HL-60 (cell line): ENCODE results near the gene CR2.

Source experiments
- DNase-seq, 2 experiments: peaks; one replicate each; pipeline ENCODE4 v3.0.0-alpha.2; 2010 to 2020; ENCODE audit warnings: low read depth in 1 of 2, low spot score in 1 of 2
- H3K27ac ChIP-seq: fragments of 250-450 bp; sonication (Bioruptor Pico); replicated peaks from 2 replicates; pipeline ENCODE4 v1.5.1; 2020; ENCODE audit warnings: mild to moderate bottlenecking, moderate library complexity
- H3K27me3 ChIP-seq: fragments of 250-450 bp; sonication (Bioruptor Pico); 2 replicates; pipeline ENCODE4 v1.5.1; 2021; ENCODE audit warnings: mild to moderate bottlenecking, moderate library complexity; ENCODE audit not compliant: insufficient read depth, poor library complexity, severe bottlenecking
- H3K4me3 ChIP-seq: replicated peaks from 2 replicates; pipeline ENCODE4 v1.5.1; 2011; ENCODE audit warnings: mild to moderate bottlenecking, control low read depth, low read length; ENCODE audit not compliant: insufficient read depth
- GABPA ChIP-seq: IDR thresholded peaks from 2 replicates; pipeline ENCODE4 v1.6.1; 2012; ENCODE audit warnings: low read depth
- POLR2AphosphoS5 ChIP-seq: IDR thresholded peaks from 2 replicates; pipeline ENCODE4 v1.6.1; 2012; ENCODE audit warnings: low read depth
- SPI1 ChIP-seq: IDR thresholded peaks from 2 replicates; pipeline ENCODE4 v1.6.1; 2012; ENCODE audit warnings: low read depth, mild to moderate bottlenecking, borderline replicate concordance
- TF ChIP-seq, protein P1 (sequence below): IDR thresholded peaks from 2 replicates; pipeline ENCODE4 v1.6.1; 2012; ENCODE audit warnings: low read depth; ENCODE audit not compliant: insufficient replicate concordance
- TF ChIP-seq, protein P2 (sequence below): IDR thresholded peaks from one replicate; pipeline ENCODE4 v1.5.1; 2011; ENCODE audit warnings: low read length, control low read depth, inconsistent platforms; ENCODE audit not compliant: insufficient read depth

Gene CR2

DNA sequence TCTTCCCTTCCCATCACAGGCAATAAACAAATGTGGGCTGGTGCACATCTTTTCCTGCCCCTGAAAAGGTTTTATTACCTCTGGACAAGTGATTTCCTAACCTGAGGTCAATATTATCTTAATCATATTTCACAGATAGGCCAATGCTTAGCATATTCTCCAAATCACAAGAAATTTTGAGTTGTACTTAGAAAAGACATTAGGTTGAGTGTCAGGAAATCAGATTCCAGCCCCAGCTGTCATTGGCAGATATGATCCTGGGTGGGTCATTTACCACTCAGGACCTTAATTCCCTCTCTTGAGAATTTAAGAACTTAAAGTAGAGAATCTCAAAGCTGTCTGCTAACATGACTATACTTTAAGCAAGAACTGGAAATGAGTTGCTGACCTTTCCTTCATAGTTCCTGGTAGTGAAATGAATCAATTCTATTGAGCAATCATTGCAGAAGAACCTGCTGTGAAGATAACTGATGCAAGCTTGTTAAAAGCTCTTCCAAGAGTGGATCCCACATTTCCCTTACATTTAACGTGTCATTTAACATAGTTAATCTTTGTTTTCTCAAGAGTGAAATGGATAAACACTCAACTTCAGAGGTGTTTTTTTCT lies 46.4 kb upstream of the CR2 start:
- TF ChIP-seq, protein P1, sequence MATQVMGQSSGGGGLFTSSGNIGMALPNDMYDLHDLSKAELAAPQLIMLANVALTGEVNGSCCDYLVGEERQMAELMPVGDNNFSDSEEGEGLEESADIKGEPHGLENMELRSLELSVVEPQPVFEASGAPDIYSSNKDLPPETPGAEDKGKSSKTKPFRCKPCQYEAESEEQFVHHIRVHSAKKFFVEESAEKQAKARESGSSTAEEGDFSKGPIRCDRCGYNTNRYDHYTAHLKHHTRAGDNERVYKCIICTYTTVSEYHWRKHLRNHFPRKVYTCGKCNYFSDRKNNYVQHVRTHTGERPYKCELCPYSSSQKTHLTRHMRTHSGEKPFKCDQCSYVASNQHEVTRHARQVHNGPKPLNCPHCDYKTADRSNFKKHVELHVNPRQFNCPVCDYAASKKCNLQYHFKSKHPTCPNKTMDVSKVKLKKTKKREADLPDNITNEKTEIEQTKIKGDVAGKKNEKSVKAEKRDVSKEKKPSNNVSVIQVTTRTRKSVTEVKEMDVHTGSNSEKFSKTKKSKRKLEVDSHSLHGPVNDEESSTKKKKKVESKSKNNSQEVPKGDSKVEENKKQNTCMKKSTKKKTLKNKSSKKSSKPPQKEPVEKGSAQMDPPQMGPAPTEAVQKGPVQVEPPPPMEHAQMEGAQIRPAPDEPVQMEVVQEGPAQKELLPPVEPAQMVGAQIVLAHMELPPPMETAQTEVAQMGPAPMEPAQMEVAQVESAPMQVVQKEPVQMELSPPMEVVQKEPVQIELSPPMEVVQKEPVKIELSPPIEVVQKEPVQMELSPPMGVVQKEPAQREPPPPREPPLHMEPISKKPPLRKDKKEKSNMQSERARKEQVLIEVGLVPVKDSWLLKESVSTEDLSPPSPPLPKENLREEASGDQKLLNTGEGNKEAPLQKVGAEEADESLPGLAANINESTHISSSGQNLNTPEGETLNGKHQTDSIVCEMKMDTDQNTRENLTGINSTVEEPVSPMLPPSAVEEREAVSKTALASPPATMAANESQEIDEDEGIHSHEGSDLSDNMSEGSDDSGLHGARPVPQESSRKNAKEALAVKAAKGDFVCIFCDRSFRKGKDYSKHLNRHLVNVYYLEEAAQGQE, result no peak
- TF ChIP-seq GABPA, result no peak
- no peak for TF ChIP-seq SPI1
- TF ChIP-seq POLR2AphosphoS5, result no peak
- TF ChIP-seq, protein P2, sequence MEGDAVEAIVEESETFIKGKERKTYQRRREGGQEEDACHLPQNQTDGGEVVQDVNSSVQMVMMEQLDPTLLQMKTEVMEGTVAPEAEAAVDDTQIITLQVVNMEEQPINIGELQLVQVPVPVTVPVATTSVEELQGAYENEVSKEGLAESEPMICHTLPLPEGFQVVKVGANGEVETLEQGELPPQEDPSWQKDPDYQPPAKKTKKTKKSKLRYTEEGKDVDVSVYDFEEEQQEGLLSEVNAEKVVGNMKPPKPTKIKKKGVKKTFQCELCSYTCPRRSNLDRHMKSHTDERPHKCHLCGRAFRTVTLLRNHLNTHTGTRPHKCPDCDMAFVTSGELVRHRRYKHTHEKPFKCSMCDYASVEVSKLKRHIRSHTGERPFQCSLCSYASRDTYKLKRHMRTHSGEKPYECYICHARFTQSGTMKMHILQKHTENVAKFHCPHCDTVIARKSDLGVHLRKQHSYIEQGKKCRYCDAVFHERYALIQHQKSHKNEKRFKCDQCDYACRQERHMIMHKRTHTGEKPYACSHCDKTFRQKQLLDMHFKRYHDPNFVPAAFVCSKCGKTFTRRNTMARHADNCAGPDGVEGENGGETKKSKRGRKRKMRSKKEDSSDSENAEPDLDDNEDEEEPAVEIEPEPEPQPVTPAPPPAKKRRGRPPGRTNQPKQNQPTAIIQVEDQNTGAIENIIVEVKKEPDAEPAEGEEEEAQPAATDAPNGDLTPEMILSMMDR, result no peak
- peak; percentile 13 to 61 for DNase-seq
- Histone ChIP-seq H3K27ac (no peak overlapping the region), H3K27me3 (no peaks in the 10 kb centered on the region), H3K4me3 (no peak overlapping the region)

GRCh38 chr1:207412845-207413244 lies 41.3 kb upstream of the CR2 start:
- Histone ChIP-seq H3K27ac (no peak overlapping the region), H3K27me3 (no peaks in the 10 kb centered on the region), H3K4me3 (no peak overlapping the region)
- DNase-seq, result no peak
- TF ChIP-seq POLR2AphosphoS5 (no peak), SPI1 (no peak), GABPA (no peak)
- TF ChIP-seq, protein P2, result no peak
- TF ChIP-seq, protein P1, result no peak

GRCh38 chr1:207414606-207415108 lies 39.5 kb upstream of the CR2 start:
- TF ChIP-seq SPI1, result peak; percentile 34; the same call in 1 of the 2 replicates
- TF ChIP-seq, protein P2, result no peak
- peak; percentile 61 for TF ChIP-seq POLR2AphosphoS5
- Histone ChIP-seq H3K27me3 (no peaks in the 10 kb centered on the region), H3K4me3 (no peak overlapping the region), H3K27ac (peak overlapping the region; percentile 48)
- DNase-seq, result peak; percentile 12 to 86
